Mononuclear cell (primary cell): ENCODE data around the gene HNRNPLL. TPM values are rescaled to one million over a fixed set of nuclear protein-coding genes. Genes with fewer than 3 reads are reported as not detected.
"Not testable (repeated sequence)": the region's sequence is repeated elsewhere in the genome, so short reads cannot be mapped to it uniquely, and the experiment has no call there.

Experiments used
- H3K27me3 ChIP-seq: 2 replicates; pipeline ENCODE4 v1.6.0; 2011; ENCODE audit warnings: low read length, control low read depth; ENCODE audit not compliant: insufficient read depth
- H3K4me1 ChIP-seq: 2 replicates; pipeline ENCODE4 v1.5.1; 2011; ENCODE audit warnings: mild to moderate bottlenecking, low read length, control low read depth; ENCODE audit not compliant: insufficient read depth
- H3K4me3 ChIP-seq: 2 replicates; pipeline ENCODE4 v1.5.1; 2011; ENCODE audit warnings: mild to moderate bottlenecking, low read length, moderate library complexity
- H3K9me3 ChIP-seq: 2 replicates; pipeline ENCODE4 v1.5.1; 2011; ENCODE audit warnings: low read depth, mild to moderate bottlenecking, control low read depth, low read length
- total RNA-seq: library from RNA; depleted of rRNA; stranded (reverse); fragments of >200 nt; gene quantifications from one replicate; pipeline ENCODE4 v1.2.3, GENCODE V29; 2012

HNRNPLL gene
- total RNA-seq, 1 donor: 34.8 TPM

DNA sequence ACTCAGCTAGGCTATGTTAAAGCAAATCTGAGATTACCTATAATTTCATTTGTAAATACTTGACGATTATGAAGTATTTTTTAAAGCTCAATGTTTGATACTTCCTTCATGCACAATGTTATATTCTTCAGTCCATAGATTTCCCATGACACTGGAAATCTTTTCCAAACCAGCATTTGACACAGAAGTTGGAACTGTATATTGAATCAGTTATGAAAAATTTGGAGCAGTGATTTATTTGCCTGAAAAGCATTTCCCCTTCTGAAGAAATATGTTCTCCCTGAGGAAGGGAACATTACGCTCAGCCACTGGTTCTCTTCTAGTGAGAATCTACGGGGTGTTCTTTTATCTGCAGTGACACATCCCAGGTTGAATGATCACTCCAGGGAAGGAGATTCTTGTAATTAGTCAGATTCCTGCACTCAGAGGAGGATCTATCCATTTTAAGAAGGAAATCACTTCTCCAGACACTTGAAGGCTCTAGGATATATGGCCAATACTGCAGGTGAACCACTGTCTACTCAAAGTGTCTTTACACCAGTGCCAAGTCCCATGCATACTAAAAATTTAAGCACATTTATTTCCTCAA lies 64.7 kb downstream of the HNRNPLL start:
- Histone ChIP-seq H3K9me3 (no peaks in the 10 kb centered on the region), H3K27me3 (peaks cover 2% of the 10 kb centered on the region), H3K4me3 (no peak overlapping the region), H3K4me1 (peaks cover 29% of the 10 kb centered on the region)

GRCh38 chr2:38537296-38537695 lies 65.4 kb downstream of the HNRNPLL start:
- H3K4me1 ChIP-seq: peaks cover 27% of the 10 kb centered on the region
- not testable (repeated sequence) for H3K4me3 ChIP-seq, H3K27me3 ChIP-seq, H3K9me3 ChIP-seq

DNA sequence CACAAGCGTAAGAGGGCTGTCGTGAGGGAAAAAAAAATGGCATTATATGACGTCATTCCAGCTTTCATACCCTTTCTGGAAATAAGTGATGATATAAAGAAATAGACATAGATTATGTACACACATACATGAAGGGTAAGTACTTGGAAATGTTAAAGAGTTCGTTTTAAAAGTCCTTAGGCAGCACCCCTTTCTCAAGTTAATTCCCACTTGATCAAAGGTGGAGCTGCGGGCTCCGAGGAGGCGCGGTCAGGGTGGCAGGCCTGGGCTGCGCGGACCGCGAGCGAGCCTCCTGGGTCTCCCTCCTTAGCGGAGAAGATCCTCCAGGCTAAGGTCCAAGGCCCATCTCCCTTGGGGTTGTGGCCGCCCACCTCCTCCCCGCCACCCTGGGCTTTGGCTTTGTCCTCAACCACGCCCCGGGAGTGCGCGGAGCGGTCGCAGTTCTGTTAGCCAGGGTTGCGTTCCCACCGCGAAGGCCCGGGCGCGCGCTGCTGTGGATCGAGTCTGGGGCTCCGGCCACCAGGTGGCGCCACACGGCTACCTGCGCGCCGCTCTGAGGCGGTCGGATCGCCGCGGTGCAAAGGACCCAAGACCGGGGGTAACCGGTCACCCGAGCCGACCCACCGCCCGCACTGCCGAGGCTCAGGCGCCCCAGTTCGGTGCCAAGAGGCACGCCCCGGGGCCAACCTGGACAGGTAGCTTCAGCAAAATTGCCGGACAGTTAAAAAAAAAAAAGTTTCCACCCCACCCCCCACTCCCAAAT lies 66.8 kb downstream of the HNRNPLL start:
- no peaks in the 10 kb centered on the region for H3K9me3 ChIP-seq
- peak overlapping the region; percentile 22 for H3K4me3 ChIP-seq
- no peaks in the 10 kb centered on the region for H3K27me3 ChIP-seq
- H3K4me1 ChIP-seq: peaks cover 25% of the 10 kb centered on the region

DNA sequence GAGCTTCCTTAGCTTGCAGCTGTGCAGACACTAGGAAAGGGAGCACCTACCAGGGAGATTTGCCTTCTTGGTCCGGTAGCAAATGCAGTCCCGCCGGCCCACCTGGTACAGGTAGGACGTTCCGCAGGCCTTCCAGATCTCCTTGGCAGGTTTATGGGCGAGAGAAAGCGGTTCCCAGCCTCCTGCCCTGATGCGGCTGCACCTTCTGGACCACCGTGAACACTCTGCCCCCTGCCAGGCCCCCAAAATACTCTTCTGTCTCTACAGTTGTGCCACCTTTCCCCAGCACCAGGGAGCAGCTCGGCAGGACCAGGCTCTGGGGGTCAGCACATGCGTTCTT lies 67.4 kb downstream of the HNRNPLL start:
- Histone ChIP-seq H3K4me3 (no peak overlapping the region), H3K9me3 (no peaks in the 10 kb centered on the region), H3K4me1 (peaks cover 25% of the 10 kb centered on the region), H3K27me3 (no peaks in the 10 kb centered on the region)

DNA sequence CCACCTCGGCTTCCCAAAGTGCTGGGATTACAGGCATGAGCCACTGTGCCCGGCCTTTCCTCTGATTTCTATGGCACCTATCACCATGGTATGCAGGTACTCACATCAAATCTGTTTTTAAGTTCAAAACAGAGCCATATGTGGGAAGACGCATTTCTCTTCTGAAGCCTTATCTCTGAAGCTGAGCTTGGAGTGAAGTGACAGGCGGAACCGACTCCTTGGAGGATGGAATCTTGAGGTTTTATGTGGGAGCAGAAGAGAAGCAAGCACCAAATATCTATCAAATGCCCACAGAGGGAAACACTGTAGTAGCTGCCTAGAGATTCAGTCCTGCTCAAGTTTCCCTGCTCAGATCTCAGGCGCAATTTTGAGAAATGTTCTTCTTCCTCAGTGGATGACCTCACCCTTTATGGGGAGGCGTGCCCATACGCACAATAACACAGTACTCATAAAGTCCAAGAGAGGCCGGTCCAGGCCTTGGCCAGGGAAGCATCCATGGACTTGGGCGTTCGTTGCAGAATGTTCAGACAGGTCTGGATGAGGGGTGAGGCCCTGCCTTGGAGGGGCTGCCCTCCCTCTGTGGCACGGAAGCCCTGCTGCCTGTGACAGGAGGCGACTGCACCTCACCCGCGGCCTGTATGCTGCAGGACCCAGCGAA lies 67.9 kb downstream of the HNRNPLL start:
- H3K9me3 ChIP-seq: no peaks in the 10 kb centered on the region
- peaks cover 25% of the 10 kb centered on the region for H3K4me1 ChIP-seq
- H3K27me3 ChIP-seq: no peaks in the 10 kb centered on the region
- H3K4me3 ChIP-seq: no peak overlapping the region

DNA sequence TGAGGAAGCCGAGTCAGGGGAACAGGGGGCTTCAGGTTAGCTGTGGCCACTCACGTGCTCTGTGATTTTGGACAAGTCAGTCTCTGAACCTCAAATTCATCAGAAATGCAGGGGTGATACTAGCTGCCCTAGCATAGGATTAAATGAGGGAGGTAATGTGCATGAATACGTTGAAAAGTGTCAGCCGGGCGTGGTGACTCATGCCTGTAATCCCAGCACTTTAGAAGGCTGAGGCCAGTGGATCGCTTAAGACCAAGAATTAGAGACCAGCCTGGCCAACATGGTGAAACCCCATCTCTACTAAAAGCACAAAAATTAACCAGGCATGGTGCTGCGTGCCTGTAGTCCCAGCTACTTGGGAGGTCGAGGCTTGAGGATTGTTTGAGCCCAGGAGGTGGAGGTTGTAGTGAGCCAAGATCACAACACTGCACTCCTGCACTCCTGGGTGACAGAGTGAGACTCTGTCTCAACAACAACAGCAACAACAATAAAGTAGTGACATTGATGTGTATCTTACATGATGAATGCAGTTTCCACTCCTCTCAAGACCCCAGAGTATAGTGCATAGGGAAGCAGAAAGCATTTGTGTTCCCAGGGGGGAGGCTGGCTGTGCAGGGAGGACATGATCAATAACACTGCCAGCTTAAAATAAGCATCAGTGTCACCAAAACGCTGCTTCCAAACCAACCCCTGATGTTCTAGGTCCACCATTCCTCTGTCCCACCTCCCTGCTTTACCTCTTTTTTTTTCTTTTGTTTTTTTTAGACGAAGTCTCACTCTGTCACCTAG lies 68.8 kb downstream of the HNRNPLL start:
- H3K27me3 ChIP-seq: no peaks in the 10 kb centered on the region
- no peak overlapping the region for H3K4me3 ChIP-seq
- H3K9me3 ChIP-seq: no peaks in the 10 kb centered on the region
- H3K4me1 ChIP-seq: peaks cover 25% of the 10 kb centered on the region

- H3K27me3 ChIP-seq: peaks cover 8% of the 10 kb centered on the region
- H3K4me3 ChIP-seq: no peak overlapping the region
Observed at GRCh38 chr2:38533180-38533579, 69.5 kb downstream of the HNRNPLL start.

DNA sequence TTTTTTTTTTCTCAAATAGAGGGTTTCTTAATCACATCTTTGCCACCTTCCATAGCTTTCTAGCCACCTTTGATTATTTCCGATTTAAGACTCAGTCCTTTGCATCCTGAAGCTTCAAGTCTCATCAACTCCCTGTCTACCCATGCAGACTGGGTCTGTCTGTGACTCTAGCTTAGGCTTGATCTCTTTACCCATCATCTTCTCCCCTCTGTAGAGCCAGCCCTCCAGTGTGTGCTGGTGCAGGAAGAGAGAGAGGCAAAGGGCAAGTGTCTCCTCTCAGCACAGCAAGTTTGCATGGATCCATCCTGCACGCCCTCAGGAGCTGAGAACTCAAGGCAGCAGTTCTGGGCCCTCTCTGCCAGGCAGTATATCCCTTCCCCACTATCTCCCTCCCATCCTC lies 70.4 kb downstream of the HNRNPLL start:
- H3K4me3 ChIP-seq: no peak overlapping the region
- peaks cover 16% of the 10 kb centered on the region for H3K27me3 ChIP-seq
- no peaks in the 10 kb centered on the region for H3K9me3 ChIP-seq

More at GRCh38 chr2:38533180-38533579, 69.5 kb downstream of the HNRNPLL start:
- no peaks in the 10 kb centered on the region for H3K9me3 ChIP-seq
- peaks cover 26% of the 10 kb centered on the region for H3K4me1 ChIP-seq

GRCh38 chr2:38529208-38529607 lies 73.5 kb downstream of the HNRNPLL start:
- no peaks in the 10 kb centered on the region for H3K9me3 ChIP-seq
- peaks cover 20% of the 10 kb centered on the region for H3K27me3 ChIP-seq
- H3K4me1 ChIP-seq: peaks cover 19% of the 10 kb centered on the region
- no peak overlapping the region for H3K4me3 ChIP-seq

More for the DNA sequence above, 70.4 kb downstream of the HNRNPLL start:
- peaks cover 30% of the 10 kb centered on the region for H3K4me1 ChIP-seq

DNA sequence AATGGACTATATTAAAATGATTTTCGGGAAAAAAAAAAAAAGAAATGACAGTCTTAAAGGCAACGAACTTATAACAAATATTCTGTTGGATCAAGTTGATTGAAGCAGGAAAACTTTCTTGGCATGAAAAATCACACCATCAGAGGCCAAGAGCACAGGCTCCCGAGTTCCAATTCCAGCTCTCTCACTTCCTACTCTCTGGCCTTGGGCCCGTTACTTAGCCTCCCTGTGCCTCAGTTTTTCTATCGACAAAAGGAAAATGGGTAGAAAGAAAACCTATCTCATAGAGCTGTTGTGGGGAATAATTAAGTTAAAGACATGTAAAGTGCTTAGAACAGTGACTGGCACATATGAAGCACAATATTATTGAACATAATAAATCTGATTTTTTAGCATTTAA lies 74.2 kb downstream of the HNRNPLL start:
- Histone ChIP-seq H3K4me3 (no peak overlapping the region), H3K9me3 (no peaks in the 10 kb centered on the region), H3K4me1 (peaks cover 12% of the 10 kb centered on the region), H3K27me3 (peaks cover 20% of the 10 kb centered on the region)

GRCh38 chr2:38528008-38528442 lies 74.7 kb downstream of the HNRNPLL start:
- no peak overlapping the region for H3K4me3 ChIP-seq

GRCh38 chr2:38527338-38528007 lies 75.3 kb downstream of the HNRNPLL start:
- Histone ChIP-seq H3K4me3 (no peak overlapping the region), H3K4me1 (peaks cover 5% of the 10 kb centered on the region), H3K27me3 (peaks cover 20% of the 10 kb centered on the region), H3K9me3 (no peaks in the 10 kb centered on the region)

More at GRCh38 chr2:38528008-38528442, 74.7 kb downstream of the HNRNPLL start:
- Histone ChIP-seq H3K27me3 (peaks cover 20% of the 10 kb centered on the region), H3K4me1 (peaks cover 7% of the 10 kb centered on the region), H3K9me3 (no peaks in the 10 kb centered on the region)

GRCh38 chr2:38526195-38526594 lies 76.5 kb downstream of the HNRNPLL start:
- Histone ChIP-seq H3K9me3 (no peaks in the 10 kb centered on the region), H3K4me3 (no peak overlapping the region), H3K27me3 (peaks cover 20% of the 10 kb centered on the region), H3K4me1 (peaks cover 5% of the 10 kb centered on the region)

DNA sequence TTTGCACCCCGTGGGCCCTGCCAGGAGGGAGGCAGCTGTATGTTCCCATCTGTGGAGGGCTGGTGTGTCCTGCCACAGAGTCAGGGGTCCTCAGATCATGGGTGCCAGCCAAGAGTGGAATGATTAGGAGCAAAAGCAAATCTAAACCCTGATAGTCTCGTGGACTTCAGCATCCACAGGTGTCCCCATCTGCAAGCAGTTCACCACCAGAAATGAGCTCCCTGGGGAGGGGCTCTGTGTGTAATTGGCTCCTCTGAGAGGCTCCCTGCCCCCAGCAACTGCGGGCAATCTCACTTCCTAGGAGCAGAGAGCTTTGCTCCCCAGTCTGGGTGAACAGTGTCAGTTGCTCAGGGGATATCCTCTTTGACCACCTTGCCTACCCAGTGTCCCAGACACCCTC lies 78.1 kb downstream of the HNRNPLL start:
- no peaks in the 10 kb centered on the region for H3K9me3 ChIP-seq
- H3K27me3 ChIP-seq: peaks cover 20% of the 10 kb centered on the region
- peaks cover 5% of the 10 kb centered on the region for H3K4me1 ChIP-seq
- no peak overlapping the region for H3K4me3 ChIP-seq
